ENCODE measurements around the gene SEC24D.
"Not testable (repeated sequence)": the region's sequence is repeated elsewhere in the genome, so short reads cannot be mapped to it uniquely, and the experiment has no call there.

DNA sequence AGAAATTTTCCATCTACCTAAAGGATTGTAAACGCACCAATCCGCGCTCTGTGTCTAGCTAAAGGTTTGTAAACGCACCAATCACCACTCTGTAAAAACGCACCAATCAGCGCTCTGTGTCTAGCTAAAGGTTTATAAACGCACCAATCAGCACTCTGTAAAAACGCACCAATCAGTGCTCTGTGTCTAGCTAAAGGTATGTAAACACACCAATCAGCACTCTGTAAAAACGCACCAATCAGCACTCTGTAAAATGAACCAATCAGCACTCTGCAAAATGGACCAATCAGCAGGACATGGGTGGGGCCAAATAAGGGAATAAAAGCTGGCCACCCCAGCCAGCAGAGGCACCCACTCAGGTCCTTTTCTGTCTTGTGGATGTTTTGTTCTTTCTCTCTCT lies 42.6 kb upstream of the SEC24D start:
- TF ChIP-seq POLR2A, EP300 (IDR thresholded peaks at IDR 0.05): not testable (repeated sequence)
- TF ChIP-seq, protein P1, sequence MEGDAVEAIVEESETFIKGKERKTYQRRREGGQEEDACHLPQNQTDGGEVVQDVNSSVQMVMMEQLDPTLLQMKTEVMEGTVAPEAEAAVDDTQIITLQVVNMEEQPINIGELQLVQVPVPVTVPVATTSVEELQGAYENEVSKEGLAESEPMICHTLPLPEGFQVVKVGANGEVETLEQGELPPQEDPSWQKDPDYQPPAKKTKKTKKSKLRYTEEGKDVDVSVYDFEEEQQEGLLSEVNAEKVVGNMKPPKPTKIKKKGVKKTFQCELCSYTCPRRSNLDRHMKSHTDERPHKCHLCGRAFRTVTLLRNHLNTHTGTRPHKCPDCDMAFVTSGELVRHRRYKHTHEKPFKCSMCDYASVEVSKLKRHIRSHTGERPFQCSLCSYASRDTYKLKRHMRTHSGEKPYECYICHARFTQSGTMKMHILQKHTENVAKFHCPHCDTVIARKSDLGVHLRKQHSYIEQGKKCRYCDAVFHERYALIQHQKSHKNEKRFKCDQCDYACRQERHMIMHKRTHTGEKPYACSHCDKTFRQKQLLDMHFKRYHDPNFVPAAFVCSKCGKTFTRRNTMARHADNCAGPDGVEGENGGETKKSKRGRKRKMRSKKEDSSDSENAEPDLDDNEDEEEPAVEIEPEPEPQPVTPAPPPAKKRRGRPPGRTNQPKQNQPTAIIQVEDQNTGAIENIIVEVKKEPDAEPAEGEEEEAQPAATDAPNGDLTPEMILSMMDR (IDR thresholded peaks at IDR 0.05) = not testable (repeated sequence)
